Epithelial cell of esophagus (primary cell): Measurements from ENCODE around the gene PTCD1.

ENCODE experiments used
- DNase-seq: peaks from one replicate; pipeline ENCODE4 v3.0.0; 2010; ENCODE audit warnings: low read depth
- H3K4me3 ChIP-seq: 2 replicates; pipeline ENCODE4 v1.5.1; 2011; ENCODE audit warnings: mild to moderate bottlenecking, low read length, control low read depth
- CTCF ChIP-seq: IDR thresholded peaks from 2 replicates; pipeline ENCODE4 v1.5.1; 2011; ENCODE audit warnings: low read depth, mild to moderate bottlenecking, low read length, control low read depth, inconsistent platforms; ENCODE audit not compliant: insufficient read depth; ENCODE audit errors: missing control alignments

Gene PTCD1

GRCh38 chr7:99369767-99370391, 68.7 kb downstream of the PTCD1 start:
- no peak for DNase-seq
- H3K4me3 ChIP-seq, result no peak overlapping the region
- no peak for TF ChIP-seq CTCF

- no peak for TF ChIP-seq CTCF
- no peak overlapping the region for H3K4me3 ChIP-seq
- DNase-seq, result peak; percentile 66
These were observed 69.7 kb downstream of the PTCD1 start for GRCh38 chr7:99368750-99369389.
